ENCODE data around the gene GPR61.

GRCh38 chr1:109537450-109538178 is 2.1 kb upstream of the GPR61 start:
- TF ChIP-seq CTCF (IDR thresholded peaks at IDR 0.05) (no peak), POLR2A (IDR thresholded peaks at IDR 0.05) (no peak)

Measured in thyroid gland (tissue), 4 donors.